Smooth muscle cell (in vitro differentiated cells): ENCODE results near the gene ARMC8. TPM values are rescaled to one million over a fixed set of nuclear protein-coding genes. Genes with fewer than 3 reads are reported as not detected.

Experiments used
- DNase-seq: peaks from one replicate; lab custom pipeline; 2025; ENCODE audit not compliant: unreplicated experiment; lab: John Stamatoyannopoulos, UW
- H2AFZ ChIP-seq: fragments of 200-600 bp; sonication (generic); 2 replicates; pipeline ENCODE4 v1.6.0; 2016; ENCODE audit warnings: antibody characterized with exemption, low read depth, mild to moderate bottlenecking
- H3F3A ChIP-seq: fragments of 200-600 bp; sonication (generic); 2 replicates; pipeline ENCODE4 v1.6.0; 2017; ENCODE audit warnings: antibody characterized with exemption, low read depth
- H3K27ac ChIP-seq: fragments of 200-600 bp; sonication (generic); 2 replicates; pipeline ENCODE4 v1.5.1; 2016; ENCODE audit warnings: low read depth, mild to moderate bottlenecking
- H3K27me3 ChIP-seq: fragments of 200-600 bp; sonication (generic); 2 replicates; pipeline ENCODE4 v1.6.1; 2016; ENCODE audit warnings: low read depth, mild to moderate bottlenecking
- H3K36me3 ChIP-seq: fragments of 200-600 bp; sonication (generic); 2 replicates; pipeline ENCODE4 v1.5.1; 2016; ENCODE audit warnings: low read depth
- H3K4me1 ChIP-seq: fragments of 200-600 bp; sonication (generic); 2 replicates; pipeline ENCODE4 v1.5.1; 2016; ENCODE audit warnings: low read depth
- H3K4me2 ChIP-seq: fragments of 200-600 bp; sonication (generic); 2 replicates; pipeline ENCODE4 v1.6.0; 2016; ENCODE audit warnings: mild to moderate bottlenecking
- H3K4me3 ChIP-seq: fragments of 200-600 bp; sonication (generic); 2 replicates; pipeline ENCODE4 v1.5.1; 2016; ENCODE audit warnings: mild to moderate bottlenecking
- H3K79me2 ChIP-seq: fragments of 200-600 bp; sonication (generic); 2 replicates; pipeline ENCODE4 v1.6.0; 2016; ENCODE audit warnings: low read depth, mild to moderate bottlenecking
- H3K9ac ChIP-seq: fragments of 200-600 bp; sonication (generic); 2 replicates; pipeline ENCODE4 v1.6.0; 2016; ENCODE audit warnings: low read depth
- H3K9me3 ChIP-seq: fragments of 200-600 bp; sonication (generic); replicated peaks from 2 replicates; pipeline ENCODE4 v1.5.1; 2016; ENCODE audit warnings: low read depth
- H4K20me1 ChIP-seq: fragments of 200-600 bp; sonication (generic); 2 replicates; pipeline ENCODE4 v1.6.0; 2016; ENCODE audit warnings: low read depth
- CTCF ChIP-seq: fragments of 200-600 bp; sonication (generic); IDR thresholded peaks from 2 replicates; pipeline ENCODE4 v1.5.1; 2017; ENCODE audit warnings: borderline replicate concordance, mild to moderate bottlenecking, antibody characterized with exemption; ENCODE audit not compliant: insufficient read depth, poor library complexity, severe bottlenecking
- WGBS: methylation state at CpG from one replicate; pipeline ENCODE4 v1.1.7; 2016; ENCODE audit warnings: low lambda C conversion rate; 5-methylcytosine and 5-hydroxymethylcytosine counted together
- polyA plus RNA-seq: library from polyadenylated mRNA; unstranded; fragments of >200 nt; fragmentation: Nextera tagmentation; extraction: Ambion mirVana; gene quantifications from 2 replicates; pipeline ENCODE4 v1.2.1, GENCODE V29; 2016
- total RNA-seq: library from RNA; depleted of rRNA; stranded (reverse); fragments of >200 nt; gene quantifications from 2 replicates; pipeline ENCODE4 v1.2.3, GENCODE V29; 2014

Gene ARMC8, protein sequence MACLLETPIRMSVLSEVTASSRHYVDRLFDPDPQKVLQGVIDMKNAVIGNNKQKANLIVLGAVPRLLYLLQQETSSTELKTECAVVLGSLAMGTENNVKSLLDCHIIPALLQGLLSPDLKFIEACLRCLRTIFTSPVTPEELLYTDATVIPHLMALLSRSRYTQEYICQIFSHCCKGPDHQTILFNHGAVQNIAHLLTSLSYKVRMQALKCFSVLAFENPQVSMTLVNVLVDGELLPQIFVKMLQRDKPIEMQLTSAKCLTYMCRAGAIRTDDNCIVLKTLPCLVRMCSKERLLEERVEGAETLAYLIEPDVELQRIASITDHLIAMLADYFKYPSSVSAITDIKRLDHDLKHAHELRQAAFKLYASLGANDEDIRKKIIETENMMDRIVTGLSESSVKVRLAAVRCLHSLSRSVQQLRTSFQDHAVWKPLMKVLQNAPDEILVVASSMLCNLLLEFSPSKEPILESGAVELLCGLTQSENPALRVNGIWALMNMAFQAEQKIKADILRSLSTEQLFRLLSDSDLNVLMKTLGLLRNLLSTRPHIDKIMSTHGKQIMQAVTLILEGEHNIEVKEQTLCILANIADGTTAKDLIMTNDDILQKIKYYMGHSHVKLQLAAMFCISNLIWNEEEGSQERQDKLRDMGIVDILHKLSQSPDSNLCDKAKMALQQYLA
- total RNA-seq (39.3 and 48.6 TPM in 2 replicates), polyA plus RNA-seq (22.6 and 29.2 TPM in 2 replicates)

- Histone ChIP-seq H3K36me3 (no peaks in the 10 kb centered on the region), H3K4me3 (peak within 1 kb of the TSS; percentile 90), H3K4me1 (peaks cover 13% of the 10 kb centered on the region), H3K9me3 (no peaks in the 10 kb centered on the region), H3K79me2 (peaks cover 48% of the 10 kb centered on the region), H2AFZ (peak within 1 kb of the TSS; percentile 97), H4K20me1 (peaks cover 42% of the 10 kb centered on the region), H3K4me2 (peak within 1 kb of the TSS; percentile 92), H3K27me3 (no peaks in the 10 kb centered on the region), H3K9ac (peak within 1 kb of the TSS; percentile 89), H3K27ac (peak within 1 kb of the TSS; percentile 83), H3F3A (peaks cover 7% of the 10 kb centered on the region)
- peak; percentile 81 for DNase-seq
- WGBS, result under 1% methylated on average over 54 of the region's 59 CpGs
- TF ChIP-seq CTCF, result no peak
These were observed at the start of gene ARMC8 for GRCh38 chr3:138187296-138188012. ARMC8 (plus strand) TSS chr3:138187301; CDS start chr3:138187555, 254 bp downstream.

GRCh38 chr3:138137861-138138260, 49.2 kb upstream of the ARMC8 start:
- Histone ChIP-seq H3K36me3 (no peaks in the 10 kb centered on the region), H4K20me1 (no peaks in the 10 kb centered on the region), H3K4me3 (no peak overlapping the region), H3K9me3 (no peaks in the 10 kb centered on the region), H2AFZ (no peak overlapping the region), H3K4me1 (no peaks in the 10 kb centered on the region), H3K79me2 (no peaks in the 10 kb centered on the region), H3K4me2 (no peak overlapping the region), H3F3A (no peaks in the 10 kb centered on the region), H3K27ac (no peak overlapping the region), H3K9ac (no peak overlapping the region), H3K27me3 (no peaks in the 10 kb centered on the region)
- 90% methylated on average over 2 of the region's 2 CpGs for WGBS
- DNase-seq, result no peak
- no peak for TF ChIP-seq CTCF

DNA sequence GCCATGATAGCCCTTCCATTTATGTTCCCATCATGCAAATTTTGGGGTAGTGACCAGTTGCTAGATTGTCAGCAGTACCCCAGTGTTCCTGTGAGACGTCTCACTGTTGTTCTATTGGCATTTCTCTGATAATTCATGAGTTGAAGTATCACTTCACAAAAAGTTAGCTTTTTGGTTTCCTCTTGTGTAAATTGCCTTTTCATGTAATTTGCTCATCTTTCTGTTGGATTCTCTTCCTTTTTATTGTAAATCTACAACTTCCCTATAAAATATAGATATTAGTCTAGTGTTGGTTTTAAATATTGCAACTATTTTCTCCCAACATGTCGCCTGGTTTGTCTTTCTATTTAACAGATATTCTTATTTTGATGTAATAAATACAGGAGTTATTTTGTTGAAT, 47.4 kb upstream of the ARMC8 start:
- Histone ChIP-seq H3K27ac (no peak overlapping the region), H3K9me3 (no peaks in the 10 kb centered on the region), H3K27me3 (no peaks in the 10 kb centered on the region), H3K4me2 (no peak overlapping the region), H3K4me3 (no peak overlapping the region), H2AFZ (no peak overlapping the region), H3F3A (no peaks in the 10 kb centered on the region), H3K36me3 (no peaks in the 10 kb centered on the region), H3K9ac (no peak overlapping the region), H3K4me1 (no peaks in the 10 kb centered on the region), H4K20me1 (no peaks in the 10 kb centered on the region), H3K79me2 (no peaks in the 10 kb centered on the region)
- WGBS, result 94% methylated on average over 2 of the region's 2 CpGs
- DNase-seq, result no peak
- no peak for TF ChIP-seq CTCF
